Measurements from ENCODE around the gene STK4.

DNA sequence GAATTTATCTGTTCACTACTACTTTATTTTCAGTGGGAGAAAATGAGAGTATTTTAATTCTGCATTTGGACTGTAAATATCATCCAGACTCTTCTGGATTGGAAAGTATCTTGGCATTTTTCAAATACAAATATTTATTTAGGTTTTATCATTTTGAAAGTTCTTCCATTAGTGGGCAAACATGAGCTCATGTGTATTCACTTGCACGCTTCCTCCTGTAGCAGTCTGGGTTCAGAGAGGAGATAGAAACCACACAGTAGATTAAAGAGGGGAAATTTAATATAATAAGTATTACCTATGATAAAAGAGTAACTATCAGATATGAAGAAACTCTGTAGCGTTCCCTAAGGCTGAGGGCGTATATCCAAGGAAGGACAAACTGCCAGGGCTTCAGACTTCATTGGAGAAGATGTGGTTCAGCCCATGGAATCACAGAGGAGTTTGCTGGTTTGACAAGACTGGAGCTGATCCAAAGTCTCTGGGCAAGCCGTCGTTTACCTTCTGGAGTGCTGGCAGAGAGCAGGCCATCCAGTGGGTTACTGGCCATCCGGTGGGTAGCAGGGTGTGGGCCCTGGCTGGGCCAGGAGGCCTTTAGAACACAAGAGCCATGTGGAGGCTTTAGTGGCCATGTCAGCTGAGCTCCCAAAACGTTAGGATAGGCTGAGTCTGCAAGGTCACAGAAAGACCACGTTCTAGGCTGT, 90.3 kb downstream of the STK4 start:
- TF ChIP-seq, protein P1, sequence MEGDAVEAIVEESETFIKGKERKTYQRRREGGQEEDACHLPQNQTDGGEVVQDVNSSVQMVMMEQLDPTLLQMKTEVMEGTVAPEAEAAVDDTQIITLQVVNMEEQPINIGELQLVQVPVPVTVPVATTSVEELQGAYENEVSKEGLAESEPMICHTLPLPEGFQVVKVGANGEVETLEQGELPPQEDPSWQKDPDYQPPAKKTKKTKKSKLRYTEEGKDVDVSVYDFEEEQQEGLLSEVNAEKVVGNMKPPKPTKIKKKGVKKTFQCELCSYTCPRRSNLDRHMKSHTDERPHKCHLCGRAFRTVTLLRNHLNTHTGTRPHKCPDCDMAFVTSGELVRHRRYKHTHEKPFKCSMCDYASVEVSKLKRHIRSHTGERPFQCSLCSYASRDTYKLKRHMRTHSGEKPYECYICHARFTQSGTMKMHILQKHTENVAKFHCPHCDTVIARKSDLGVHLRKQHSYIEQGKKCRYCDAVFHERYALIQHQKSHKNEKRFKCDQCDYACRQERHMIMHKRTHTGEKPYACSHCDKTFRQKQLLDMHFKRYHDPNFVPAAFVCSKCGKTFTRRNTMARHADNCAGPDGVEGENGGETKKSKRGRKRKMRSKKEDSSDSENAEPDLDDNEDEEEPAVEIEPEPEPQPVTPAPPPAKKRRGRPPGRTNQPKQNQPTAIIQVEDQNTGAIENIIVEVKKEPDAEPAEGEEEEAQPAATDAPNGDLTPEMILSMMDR (IDR thresholded peaks at IDR 0.05; ENCODE audit: extremely low read depth in 1 of 2, insufficient read depth in 1 of 2, low read depth in 1 of 2, low read length in 2 of 2), result no peak
- TF ChIP-seq POLR2A (IDR thresholded peaks at IDR 0.05; ENCODE audit: low read depth, low read length) (no peak), FOS (IDR thresholded peaks at IDR 0.05; ENCODE audit: borderline replicate concordance, insufficient read depth, low read length) (no peak), POLR2AphosphoS5 (IDR thresholded peaks at IDR 0.05; ENCODE audit: insufficient read depth, low read depth, low read length) (no peak), EZH2 (IDR thresholded peaks at IDR 0.05; ENCODE audit: borderline replicate concordance, low read depth, low read length, severe bottlenecking) (no peak), GATA2 (IDR thresholded peaks at IDR 0.05; ENCODE audit: insufficient read depth, insufficient read length, low read depth, low read length) (no peak), MYC (IDR thresholded peaks at IDR 0.05; ENCODE audit: low read depth, low read length) (no peak), JUN (IDR thresholded peaks at IDR 0.05; ENCODE audit: borderline replicate concordance, insufficient read depth, insufficient read length, low read depth) (no peak)
- TF ChIP-seq, protein P2, sequence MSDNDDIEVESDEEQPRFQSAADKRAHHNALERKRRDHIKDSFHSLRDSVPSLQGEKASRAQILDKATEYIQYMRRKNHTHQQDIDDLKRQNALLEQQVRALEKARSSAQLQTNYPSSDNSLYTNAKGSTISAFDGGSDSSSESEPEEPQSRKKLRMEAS (IDR thresholded peaks at IDR 0.05; ENCODE audit: insufficient read depth, insufficient read length), result no peak

Data from endothelial cell of umbilical vein (primary cell).